ENCODE measurements around the gene FARP2.

The FARP2 gene

GRCh38 chr2:241535871-241536655 lies 180.0 kb downstream of the FARP2 start:
- DNase-seq = no peak

- no peak for DNase-seq
Measured at GRCh38 chr2:241538838-241539615, 182.9 kb downstream of the FARP2 start.

GRCh38 chr2:241539616-241540374 lies 183.7 kb downstream of the FARP2 start:
- DNase-seq = no peak

GRCh38 chr2:241540401-241540770 lies 184.3 kb downstream of the FARP2 start:
- DNase-seq = no peak

GRCh38 chr2:241540771-241541561 lies 184.9 kb downstream of the FARP2 start:
- DNase-seq = no peak

GRCh38 chr2:241541564-241542277 lies 185.6 kb downstream of the FARP2 start:
- no peak for DNase-seq

- DNase-seq = no peak
Measured at GRCh38 chr2:241542278-241542605, 186.2 kb downstream of the FARP2 start.

All from cortex of kidney (tissue), 1 donor.